CD4-positive, alpha-beta T cell treated with Interleukin-1 beta for 1 hour (primary cell): ENCODE results near the gene PIP5K1C.
A peak's percentile ranks its signal among the peaks of the same experiment; 100 is the strongest.
"Not testable (repeated sequence)": the region's sequence is repeated elsewhere in the genome, so short reads cannot be mapped to it uniquely, and the experiment has no call there.

Experiments used
- DNase-seq, 2 donors: peaks; one replicate each; pipeline ENCODE4 v3.0.0-alpha.2; 2020 to 2022

Gene PIP5K1C

DNA sequence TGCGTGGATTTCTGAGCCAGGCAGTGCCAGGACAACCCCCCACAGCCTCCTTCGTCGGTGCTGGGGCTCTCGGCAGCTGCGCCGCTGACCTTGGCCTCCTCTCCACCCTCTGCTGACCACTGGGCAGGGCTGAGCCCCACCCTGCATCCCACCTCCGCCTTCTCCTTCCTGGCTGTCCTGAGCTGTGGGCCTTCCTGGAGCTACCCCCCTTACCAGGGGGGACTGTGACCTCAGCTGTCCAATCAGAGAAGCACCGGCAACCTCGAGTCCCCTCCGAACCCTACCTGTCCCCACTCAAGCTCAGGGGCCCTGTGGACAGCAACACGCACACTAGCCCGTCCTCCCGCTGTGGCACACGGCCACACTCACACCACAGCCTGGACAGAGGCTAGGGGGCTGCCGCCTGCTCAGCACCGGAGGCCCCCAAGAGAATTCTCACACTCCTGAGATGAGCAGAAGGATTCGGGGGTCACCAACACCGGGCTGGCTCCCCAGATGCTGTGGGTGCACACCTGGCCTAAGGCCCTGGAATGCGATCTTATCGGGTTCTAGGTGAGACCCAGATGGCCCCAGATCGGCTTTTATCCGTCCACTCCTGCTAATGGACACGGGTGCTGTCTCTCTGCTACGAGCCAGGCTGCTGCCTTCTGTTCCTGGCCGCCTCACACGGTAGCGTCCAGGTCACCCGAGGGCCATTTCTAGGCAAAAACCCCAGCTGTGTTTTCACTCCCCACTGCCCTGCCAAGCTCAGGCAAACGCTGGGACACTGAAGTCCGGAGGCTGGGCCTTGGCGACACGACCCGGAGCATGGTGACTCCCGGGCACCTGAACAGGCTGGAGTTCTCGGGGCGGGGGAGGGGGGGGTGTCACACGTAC is 41.2 kb downstream of the PIP5K1C start:
- no peak for DNase-seq

DNA sequence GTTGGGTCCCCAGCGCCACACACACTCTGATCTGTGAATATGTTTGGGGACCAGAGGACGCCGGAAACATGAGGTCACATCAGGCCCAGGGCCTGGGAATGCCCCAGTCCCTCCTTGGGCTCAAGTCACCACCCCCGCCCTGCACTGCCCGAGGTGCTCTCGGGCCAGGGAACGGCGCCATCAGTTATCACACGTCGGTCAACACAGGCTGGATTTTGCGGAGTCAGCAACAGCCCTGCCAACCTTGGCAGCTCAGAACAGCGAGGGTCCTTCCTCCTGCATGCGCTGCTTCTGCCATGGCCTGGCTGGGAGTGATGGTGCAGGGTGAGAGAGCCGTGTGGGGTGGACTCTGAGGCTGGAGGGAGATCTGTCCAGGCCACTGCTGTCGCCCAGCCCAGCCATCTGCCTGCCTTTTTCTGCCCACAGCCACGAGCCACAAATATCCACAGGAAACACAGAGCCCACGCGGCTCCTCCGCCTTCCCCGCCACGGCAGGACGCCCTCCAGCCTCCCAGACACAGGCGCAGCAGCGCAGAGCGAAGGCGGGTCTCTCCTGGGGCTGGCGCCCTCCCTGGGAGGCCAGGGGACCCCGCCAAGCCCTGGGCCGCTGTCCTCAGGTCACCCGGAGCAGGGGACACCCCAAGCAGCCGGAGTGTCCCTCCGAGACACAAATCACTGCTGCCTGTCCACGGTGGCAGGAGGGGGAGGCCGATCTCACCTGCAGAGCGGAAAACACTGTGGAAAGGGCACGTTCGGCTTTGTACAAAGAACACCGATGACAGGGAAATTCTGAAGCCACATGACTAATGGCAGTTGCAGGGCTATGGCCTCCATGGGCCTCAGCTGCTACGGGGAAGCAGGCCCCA is 42.0 kb downstream of the PIP5K1C start:
- no peak for DNase-seq

DNA sequence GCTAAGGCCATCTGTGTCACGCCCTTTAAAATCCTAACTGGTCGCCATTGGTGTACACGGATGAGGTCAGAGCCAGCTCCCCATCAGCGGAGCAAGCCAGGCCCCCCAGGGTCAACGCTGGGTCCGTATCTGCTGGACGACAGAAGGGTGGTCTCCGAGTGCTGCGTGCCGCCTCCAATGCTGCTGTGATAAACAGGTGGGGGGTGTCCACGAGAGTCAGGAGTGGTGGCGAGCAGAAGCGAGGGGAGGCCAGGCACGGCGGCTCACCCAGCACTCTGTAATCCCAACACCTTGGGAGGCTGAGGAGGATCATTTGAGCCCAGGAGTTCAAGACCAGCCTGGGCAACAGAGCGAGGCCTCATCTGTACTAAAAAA is 42.9 kb downstream of the PIP5K1C start:
- no peak for DNase-seq

DNA sequence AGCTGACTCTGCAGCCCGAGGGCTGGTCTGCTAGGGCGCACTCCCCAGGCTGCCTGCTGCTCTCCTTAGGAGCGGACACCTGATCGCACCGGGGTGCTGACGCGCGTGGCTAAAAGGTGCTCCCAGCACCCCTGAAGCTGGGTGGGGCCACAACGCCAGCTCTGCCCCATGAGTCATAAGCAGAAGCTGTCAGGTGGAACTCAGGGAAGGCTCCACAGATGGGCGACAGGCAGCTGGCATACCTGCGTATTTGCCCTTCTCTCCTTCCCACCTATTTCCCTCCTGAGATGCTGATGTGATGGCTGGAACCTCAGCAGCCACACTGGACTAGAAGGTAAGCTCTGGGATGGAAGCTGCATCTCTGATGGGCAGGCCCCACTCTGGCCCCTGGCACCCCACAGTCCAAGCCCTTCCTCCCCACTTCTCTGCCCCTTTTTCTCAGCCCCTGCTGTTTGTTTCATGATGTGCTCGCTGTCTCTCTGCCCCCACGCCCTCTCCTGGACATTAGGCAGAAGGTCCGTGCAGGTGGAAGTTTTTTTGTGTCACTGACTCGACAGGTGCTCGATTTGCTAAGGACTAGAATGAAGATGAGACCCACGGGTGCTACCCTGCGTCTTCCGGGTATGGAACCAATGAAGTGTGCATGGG is 43.4 kb downstream of the PIP5K1C start:
- no peak for DNase-seq

DNA sequence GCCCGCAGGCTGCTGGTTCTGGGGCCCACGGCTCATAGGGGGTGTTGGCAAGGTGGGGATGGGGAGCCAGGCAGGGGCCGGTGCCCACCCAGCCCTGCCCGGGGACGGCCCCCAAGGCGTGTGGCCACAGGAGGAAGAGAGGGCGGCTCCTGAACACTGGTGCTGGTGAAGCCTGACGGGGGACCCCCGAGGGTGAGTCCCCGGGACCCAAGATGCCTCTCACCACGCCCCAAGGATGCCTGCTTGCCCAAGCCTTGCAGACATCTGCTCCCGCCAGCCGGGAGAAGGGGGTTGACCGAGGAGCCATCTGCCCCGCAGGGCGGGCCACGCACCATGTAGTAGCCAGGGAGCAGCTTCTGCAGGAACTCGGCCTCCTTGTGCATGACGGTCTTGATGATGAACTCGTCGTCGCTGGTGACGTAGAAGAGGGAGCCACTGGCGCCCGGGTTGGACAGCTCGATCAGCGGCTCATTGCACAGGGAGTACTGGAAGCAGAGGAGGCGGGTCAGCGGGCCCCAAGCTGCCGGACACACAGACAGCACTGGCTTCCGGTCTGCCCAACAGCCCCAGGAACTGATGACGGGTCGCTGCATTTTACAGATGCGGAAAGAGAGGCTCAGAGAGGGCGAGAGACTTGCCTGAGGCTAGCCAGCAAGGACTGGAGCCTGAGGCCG is 44.1 kb downstream of the PIP5K1C start:
- DNase-seq, result no peak

DNA sequence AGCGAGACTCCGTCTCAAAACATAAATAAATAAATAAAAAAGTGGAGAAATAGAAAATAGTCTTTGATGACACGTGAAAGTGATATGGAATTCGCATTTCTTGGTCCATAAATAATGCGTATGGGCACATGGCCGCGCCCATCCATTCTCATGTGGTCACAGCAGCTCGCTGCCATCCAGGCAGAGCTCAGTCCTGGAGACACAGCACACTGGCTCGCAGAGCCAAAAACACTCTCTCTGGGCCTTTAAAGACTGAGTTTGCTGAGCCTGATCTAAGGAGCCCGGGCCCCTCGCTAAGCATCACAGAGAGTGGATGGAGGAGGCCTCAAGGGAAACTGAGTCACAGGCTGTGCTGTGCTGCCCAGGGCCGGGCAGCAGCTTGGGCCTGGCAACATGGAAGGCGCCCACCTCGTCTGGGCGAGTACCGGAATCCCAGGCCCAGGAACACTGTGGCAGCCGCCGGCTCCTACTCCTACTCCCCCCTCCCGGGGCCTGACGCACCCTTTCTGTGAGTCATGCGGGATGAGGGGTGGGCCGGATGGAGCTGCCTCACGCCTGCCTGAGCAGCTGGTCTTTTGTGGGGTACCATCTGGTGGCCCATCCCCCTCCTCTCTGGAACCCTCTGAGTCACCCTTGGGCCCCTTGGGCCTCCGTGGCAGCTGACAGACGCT is 44.7 kb downstream of the PIP5K1C start:
- peak in 1 of 2 donors; percentile 8 for DNase-seq

DNA sequence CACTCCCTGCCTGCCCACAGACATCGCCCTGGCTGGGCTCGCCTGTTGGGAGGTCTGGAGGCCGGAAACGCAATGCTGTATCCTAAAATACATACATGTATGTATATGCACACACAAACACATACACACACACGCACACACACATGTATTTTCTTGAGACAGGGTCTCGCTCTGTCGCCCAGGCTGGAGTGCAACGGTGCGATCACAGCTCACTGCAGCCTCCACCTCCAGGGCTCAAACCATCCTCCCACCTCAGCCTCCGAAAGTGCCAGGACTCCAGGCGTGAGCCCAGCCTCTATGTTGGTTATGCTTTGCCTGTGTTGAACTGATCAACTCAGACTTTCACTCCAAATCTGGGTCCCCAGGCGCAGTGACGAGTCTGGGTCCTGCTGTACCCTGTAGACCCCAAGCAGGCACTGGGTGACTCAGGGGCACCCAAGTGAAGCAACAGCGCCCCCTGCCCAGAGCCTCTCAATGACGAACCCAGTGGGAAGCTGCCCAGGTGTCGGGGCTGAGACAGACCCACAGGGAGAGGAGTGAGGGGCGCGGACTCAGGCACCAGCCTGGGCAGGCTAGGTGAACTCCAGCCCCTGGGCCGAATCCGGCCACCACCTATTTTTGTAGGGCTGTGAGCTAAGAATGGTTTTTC is 46.3 kb downstream of the PIP5K1C start:
- DNase-seq, result no peak

DNA sequence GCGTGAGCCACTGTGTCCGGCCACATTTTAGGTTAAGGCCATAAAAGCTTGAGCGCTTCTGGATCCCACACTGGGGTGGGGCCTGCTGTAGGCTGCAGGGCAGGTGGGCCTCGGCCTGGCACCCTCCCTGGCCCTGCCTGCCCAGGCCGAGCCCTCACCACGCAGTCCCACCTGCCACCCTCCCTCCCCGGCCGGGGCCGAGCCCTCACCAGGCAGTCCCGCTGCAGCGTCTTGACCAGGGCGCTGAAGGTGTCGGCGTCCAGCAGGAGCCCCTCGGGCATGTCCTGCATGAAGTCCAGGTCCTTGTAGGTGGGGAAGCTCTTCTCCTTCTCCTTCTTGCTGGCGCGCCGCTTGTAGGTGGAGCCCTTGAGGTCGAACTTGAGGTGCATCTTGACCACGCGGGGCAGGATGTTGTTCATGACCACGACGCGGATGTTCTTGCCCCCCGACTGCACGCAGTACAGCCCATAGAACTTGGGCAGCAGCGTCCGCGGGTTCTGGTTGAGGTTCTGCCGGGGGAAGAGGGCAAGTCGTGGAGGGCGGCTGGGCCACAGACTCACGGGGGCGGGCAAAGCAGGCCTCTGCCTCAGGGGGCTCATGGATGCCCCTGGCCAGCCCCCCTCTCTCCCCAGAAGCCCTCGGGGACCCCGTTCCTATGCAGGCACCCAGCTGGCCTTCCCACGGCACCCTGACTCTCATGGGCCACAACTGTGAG is 47.0 kb downstream of the PIP5K1C start:
- no peak for DNase-seq

DNA sequence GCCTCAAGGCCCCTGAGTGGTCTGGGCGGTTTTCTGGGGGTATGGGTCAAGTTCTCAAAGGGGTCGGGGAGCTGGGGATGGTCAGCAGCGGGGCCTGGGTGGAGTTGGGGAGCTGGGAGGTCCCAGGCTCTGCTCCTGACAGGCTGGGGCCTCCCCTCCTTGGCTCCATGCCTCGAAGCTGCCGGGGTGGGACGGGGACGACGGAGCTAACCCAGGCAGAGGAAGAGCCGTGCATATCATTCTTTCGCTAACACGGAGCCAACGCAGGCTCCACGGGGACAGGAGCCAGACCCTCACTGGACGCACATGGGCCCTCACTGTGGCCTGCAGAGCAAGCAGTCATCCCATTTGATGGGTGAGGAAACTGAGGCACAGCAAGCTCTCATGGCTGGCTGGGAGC is 47.8 kb downstream of the PIP5K1C start:
- no peak for DNase-seq

DNA sequence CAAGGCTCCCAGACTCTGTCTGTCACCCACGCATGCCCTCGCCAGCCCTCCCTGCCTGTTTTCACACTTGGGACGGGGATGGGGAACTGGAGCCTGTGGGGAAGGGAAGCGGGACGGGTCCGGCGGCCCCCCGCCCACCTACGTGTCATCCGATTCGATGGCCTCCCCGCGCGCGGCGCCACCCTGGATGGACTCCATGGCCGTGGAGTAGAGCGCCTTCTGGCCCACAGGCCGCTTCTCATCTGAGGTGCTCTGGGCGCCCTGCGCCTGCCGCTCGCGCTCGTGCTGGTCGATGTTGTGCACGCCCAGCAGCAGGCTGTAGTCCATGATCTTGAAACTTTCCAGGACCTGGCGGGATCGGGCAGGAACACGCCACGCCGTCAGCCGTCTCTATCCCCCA is 48.6 kb downstream of the PIP5K1C start:
- no peak for DNase-seq

DNA sequence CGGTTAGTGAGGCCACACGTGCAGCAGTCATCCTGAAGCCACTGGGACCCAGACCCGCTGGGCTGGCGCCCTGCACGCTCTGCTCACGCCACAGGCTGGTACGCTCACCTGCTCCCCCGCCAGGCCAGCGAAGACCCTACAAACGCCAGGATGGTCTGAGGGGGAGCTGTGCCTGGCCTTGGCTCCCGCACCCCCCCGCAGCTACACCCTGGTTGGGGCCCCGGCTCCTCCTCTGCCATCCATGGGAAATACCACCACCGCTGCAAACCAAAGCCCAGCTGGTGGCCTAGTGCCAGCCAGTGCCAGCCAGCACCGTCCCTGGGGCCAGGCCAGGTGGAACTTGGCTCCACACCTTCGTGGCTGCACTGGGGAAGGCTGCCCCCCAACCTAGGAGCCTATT is 50.4 kb downstream of the PIP5K1C start:
- no peak for DNase-seq

DNA sequence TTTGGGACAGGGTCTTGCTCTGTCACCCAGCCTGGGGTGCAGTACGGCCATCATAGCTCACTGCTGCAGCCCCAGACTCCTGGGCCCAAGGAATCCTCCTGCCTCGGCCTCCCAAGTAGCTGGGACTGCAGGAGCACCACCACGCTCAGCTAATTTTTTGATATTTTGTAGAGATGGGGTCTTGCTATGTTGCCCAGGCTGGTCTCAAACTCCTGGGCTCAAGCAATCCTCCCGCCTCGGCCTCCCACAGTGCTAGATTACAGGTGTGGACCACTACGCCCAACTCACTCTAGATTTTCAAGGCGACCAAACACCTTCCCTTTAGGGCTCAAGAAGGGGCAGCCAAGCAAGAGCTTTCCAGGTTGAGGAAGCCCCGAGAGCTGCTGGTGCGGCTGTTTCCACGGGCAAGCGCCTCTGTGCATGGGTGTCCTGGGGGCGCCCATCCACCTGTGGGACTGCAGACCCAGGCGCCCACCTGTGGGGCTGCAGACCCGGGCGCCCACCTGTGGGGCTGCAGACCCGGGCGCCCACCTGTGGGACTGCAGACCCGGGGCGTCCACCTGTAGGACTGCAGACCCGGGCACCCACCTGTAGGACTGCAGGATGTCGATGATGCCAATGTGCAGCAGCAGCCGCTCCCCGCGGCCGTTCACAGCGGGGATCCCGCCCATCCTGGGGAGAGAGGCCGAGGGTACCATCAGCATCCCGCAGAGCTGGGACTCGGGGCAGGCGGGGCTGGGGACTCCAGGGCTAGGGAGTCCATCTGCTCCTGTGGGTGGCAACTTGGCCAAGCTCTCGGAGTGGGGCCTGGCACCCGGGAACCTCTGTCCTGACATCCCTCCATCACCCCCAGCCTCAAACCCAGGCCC is 52.0 kb downstream of the PIP5K1C start:
- no peak for DNase-seq

DNA sequence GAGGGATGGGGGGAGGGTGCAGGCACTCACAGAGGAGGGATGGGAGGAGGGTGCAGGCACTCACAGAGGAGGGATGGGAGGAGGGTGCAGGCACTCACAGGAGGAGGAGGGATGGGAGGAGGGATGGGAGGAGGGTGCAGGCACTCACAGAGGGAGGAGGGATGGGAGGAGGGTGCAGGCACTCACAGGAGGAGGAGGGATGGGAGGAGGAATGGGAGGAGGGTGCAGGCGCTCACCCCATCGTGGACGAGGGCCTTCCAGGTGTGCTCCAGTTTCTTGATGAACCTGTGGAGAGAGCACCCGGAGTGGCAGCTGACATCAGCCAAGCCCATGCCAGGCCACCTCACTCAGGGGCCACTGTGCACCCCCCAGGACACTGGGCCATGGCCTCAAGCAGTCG is 53.2 kb downstream of the PIP5K1C start:
- DNase-seq, result not testable (repeated sequence)

DNA sequence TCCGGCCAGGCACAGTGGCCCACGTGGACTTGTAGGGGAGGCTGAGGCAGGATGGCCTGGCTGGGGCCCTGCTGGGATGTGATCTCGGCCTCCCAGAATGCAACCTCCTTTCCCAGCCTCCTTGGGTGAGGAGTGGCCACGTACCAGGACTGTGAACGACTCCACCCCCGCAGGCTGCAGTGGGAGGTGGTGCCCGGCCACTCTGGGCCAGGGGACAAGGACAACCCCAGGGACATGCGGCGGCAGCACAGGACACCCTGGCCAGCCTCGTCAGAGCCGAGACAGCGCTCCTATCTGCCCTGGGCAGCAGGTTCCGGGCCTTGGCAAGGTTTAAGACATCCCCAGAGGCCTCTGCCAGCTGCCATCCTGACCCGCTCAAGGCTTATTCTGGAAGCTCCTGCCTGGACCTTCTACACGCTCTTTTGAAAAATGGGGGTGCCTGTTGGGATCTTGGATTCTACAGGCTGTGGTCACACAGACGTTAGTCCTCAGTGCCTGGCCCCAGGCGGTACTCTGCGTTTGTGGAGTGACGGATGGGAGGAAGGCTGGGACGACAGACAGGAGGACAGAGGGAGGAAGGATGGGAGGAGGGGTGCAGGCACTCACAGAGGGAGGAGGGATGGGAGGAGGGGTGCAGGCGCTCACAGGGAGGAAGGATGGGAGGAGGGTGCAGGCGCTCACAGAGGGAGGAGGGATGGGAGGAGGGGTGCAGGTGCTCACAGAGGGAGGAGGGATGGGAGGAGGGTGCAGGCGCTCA is 53.8 kb downstream of the PIP5K1C start:
- DNase-seq, result no peak

DNA sequence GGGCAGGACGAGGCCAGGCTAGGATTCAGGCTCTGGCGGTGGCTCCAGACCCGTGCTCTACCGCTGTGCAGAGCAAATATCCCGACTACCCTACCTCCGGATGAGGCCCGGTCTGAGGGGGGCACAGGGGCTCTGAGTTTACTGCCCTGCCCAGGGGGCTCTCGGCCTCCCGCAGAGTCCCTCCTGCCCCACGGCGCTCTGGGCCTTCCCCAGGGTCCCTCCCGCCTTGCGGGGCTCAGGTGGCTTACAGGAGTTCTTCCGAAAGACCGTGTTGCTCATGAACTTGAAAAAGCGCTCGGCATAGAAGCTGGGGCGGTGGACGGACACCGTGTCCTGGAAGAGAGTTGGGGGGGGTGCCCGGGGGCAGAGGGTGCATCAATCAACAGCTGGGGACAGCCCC is 54.5 kb downstream of the PIP5K1C start:
- DNase-seq, result no peak

DNA sequence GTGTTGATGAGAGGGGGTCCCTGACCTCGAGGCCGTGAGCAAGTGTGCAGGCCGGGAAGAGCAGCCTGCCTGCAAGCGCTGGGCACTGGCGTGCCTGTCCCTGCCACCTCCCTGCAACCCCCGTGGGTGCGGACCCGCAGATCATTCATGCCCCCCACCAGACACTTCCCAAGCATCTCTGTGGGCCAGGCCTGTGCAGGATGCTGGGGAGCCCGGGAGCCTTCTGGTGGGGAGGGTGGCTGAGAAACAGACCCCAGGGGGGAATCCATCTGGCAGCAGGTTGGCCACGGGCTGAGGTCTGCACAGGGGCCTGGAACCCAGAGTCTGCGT is 55.2 kb downstream of the PIP5K1C start:
- DNase-seq, result no peak

DNA sequence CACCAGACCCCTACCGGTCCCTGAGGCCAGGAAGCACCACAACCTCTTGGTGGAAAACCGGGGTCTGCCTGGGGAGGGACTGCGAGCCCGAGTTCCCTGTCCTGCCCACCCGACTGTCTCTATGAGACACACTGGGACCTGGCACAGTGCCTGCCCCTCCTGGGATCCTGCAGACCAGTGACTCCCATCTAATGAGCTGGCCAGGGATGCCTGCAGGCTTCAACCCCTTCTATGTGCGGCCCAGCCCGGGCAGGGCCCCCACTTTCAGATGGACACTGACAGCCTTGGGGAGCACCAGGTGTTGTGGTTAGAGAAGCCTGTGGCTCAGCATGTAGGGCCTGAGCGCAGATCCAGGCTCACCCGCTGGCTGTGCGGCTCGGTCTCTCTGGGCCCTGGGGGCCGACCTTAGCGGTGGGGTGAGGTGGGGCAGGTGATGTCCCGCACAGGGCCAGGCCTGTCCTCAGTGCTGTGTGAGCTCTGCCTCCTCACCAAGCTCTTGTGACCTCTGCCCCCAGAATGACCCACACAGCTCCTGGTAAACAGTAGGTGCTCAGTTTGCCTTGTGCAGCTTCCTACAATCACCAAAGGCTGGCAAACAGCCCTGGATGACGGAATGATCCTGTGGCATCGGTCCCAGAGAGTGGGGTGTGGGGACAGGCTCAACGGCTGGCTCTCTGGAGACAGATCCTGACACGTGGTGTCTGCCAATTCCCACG is 55.8 kb downstream of the PIP5K1C start:
- no peak for DNase-seq

DNA sequence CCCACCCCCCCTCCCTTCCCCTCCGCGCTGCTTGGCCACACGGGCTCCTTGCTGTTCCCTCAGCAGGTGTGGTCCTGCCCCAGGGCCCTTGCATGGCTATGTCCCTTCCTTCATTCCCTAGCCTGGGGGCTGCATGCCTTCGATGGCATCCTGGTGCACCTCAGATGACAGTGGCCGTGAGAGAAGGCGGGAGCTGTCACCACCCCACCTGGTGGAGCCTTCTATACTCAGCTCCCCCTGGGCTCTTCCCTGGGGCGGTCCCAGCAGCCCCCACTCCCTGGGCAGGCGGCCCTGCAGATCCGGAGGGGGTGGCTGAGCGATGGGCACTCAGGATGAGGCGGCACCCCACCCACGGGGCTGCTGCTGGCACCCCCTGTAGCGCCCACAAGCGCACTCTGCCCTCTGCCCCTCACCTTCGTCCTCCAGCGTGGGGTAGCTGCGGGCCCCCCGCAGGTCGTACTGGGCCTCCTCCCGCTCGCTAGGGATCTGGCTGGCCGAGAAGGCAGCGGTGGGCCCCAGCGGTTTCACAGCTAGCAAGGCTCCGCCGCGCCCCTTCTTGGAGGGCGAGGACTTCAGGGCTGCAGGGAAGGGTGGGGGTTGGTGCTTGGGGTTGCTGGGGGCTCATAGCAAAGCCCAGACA is 56.5 kb downstream of the PIP5K1C start:
- no peak for DNase-seq
